Common myeloid progenitor, CD34-positive (primary cell): Measurements from ENCODE around the gene C2orf81. TPM values are rescaled to one million over a fixed set of nuclear protein-coding genes. Genes with fewer than 3 reads are reported as not detected.
"Not testable (repeated sequence)": the region's sequence is repeated elsewhere in the genome, so short reads cannot be mapped to it uniquely, and the experiment has no call there.

Experiments
- CTCF ChIA-PET: fragments of 350-600 bp; sonication (Branson Sonifier 250); formaldehyde crosslinking; loops from one replicate; lab custom pipeline; 2021; ENCODE audit warnings: antibody characterized with exemption; lab: Charles Lee
- POLR2A ChIA-PET: fragments of 350-600 bp; sonication (Branson Sonifier 250); formaldehyde crosslinking; loops from one replicate; lab custom pipeline; 2021; ENCODE audit warnings: antibody characterized with exemption; lab: Charles Lee
- DNase-seq, 3 donors: peaks; one replicate each; pipeline versions ENCODE4 v3.0.0 to v3.0.0-alpha.2; 2013
- H3K27ac ChIP-seq, 2 experiments: 1 replicate in 1 of 2; 2 replicates in 1 of 2; pipeline ENCODE4 v1.7.0; 2013; ENCODE audit warnings: inconsistent platforms in 2 of 2, low read length in 2 of 2, mild to moderate bottlenecking in 2 of 2, low read depth in 1 of 2, moderate library complexity in 1 of 2; ENCODE audit not compliant: severe bottlenecking in 2 of 2, insufficient read depth in 1 of 2, poor library complexity in 1 of 2
- H3K27me3 ChIP-seq, 5 experiments: replicated peaks in 2 of 5; 1 replicate in 3 of 5; 2 replicates in 2 of 5; pipeline versions ENCODE4 v1.6.1 to v1.7.0; 2013; ENCODE audit warnings: low read length in 4 of 5, mild to moderate bottlenecking in 2 of 5, moderate library complexity in 2 of 5, inconsistent platforms in 1 of 5; ENCODE audit not compliant: insufficient read depth in 5 of 5, control insufficient read depth in 4 of 5
- H3K36me3 ChIP-seq, 4 experiments: 1 replicate in 2 of 4; 2 replicates in 2 of 4; pipeline versions ENCODE4 v1.6.1 to v1.7.0; 2013; ENCODE audit warnings: low read length in 3 of 4, control low read depth in 1 of 4, mild to moderate bottlenecking in 1 of 4; ENCODE audit not compliant: control insufficient read depth in 4 of 4, insufficient read depth in 4 of 4
- H3K4me1 ChIP-seq, 4 experiments: 1 replicate in 3 of 4; 2 replicates in 1 of 4; pipeline versions ENCODE4 v1.6.1 to v1.7.1; 2013; ENCODE audit warnings: low read length in 3 of 4, mild to moderate bottlenecking in 3 of 4, control low read depth in 1 of 4, inconsistent platforms in 1 of 4, moderate library complexity in 1 of 4; ENCODE audit not compliant: control insufficient read depth in 4 of 4, insufficient read depth in 4 of 4; ENCODE audit errors: control extremely low read depth in 1 of 4
- H3K4me3 ChIP-seq, 7 experiments: 1 replicate in 4 of 7; 2 replicates in 3 of 7; pipeline versions ENCODE4 v1.5.1 to v1.7.0; 2013; ENCODE audit warnings: mild to moderate bottlenecking in 7 of 7, low read length in 6 of 7, moderate library complexity in 6 of 7, inconsistent platforms in 2 of 7, low read depth in 2 of 7, control low read depth in 1 of 7; ENCODE audit not compliant: insufficient read depth in 4 of 7, control insufficient read depth in 1 of 7; ENCODE audit errors: extremely low read depth in 1 of 7
- H3K9me3 ChIP-seq, 5 experiments: 1 replicate in 4 of 5; 2 replicates in 1 of 5; pipeline versions ENCODE4 v1.6.1 to v1.7.1; 2013; ENCODE audit warnings: low read length in 4 of 5, mild to moderate bottlenecking in 2 of 5, inconsistent platforms in 1 of 5, low read depth in 1 of 5, moderate library complexity in 1 of 5; ENCODE audit not compliant: control insufficient read depth in 4 of 5, insufficient read depth in 2 of 5; ENCODE audit errors: control extremely low read depth in 1 of 5
- WGBS: methylation state at CpG from one replicate; pipeline ENCODE4 v1.1.5; 2013; ENCODE audit not compliant: insufficient coverage; 5-methylcytosine and 5-hydroxymethylcytosine counted together
- polyA plus RNA-seq: library from polyadenylated mRNA; unstranded; fragments of 120-200 nt; gene quantifications from one replicate; pipeline ENCODE4 v1.2.1, GENCODE V29; 2013

The C2orf81 gene
- 3.1 TPM for polyA plus RNA-seq

DNA sequence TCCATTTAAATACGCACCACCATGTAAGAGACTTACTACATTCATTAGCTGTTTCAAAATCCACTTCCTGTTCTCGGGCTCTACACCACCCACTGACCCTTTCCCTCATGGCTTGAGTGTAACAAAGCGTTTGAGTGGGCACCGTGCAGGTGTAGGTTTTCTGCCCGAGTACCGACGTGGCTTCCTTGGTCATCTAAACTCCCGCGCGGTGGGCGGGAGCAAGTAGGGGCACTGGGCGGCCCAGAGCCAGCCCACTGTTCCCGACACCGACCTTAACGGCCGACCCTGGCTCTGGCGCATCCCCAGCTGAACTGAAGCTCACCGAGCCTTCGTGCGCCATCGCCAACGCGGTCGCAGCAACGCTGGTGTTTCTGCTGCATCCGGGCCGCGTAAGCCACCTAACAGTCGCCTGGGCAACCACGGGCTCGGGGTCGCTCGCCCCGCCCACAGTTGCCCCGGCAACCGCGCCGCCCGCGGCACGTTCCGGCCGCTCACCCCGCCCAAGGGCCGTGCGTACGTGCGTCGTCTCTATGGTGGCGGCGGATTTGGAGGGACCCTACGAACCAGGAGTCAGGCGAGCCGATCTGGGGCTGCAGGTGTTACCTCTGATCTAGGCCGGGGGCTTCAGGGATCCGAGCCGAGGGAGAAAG lies at the start of gene C2orf81, which contains the start of gene WDR54:
C2orf81 (minus strand) TSS at position 399 of the 650 bp plus-strand sequence; CDS start at position 340, 59 bp downstream.
WDR54 (plus strand) TSS at position 510 of the 650 bp plus-strand sequence. CDS start 424 bp downstream, outside the sequence.
- no peaks in the 10 kb centered on the region for H3K9me3 ChIP-seq
- peak; percentile 88 to 94 (median 93) for DNase-seq
- peak within 1 kb of the TSS; percentile 80 for H3K27ac ChIP-seq
- H3K27me3 ChIP-seq = no peaks in the 10 kb centered on the region
- ChIA-PET CTCF (interaction anchor here (0.7 to 1.3 kb wide), 7 partner anchors 11 to 110 kb away, joined by 3 to 4 read pairs (median 3); partner anchors contain the start of gene INO80B), POLR2A (interaction anchor here (0.6 to 1.7 kb wide), 3 partner anchors 37 to 1205 kb away, joined by 3 to 6 read pairs (median 4); partner anchors contain the start of gene WBP1)
- H3K36me3 ChIP-seq = peaks cover 0 to 19% (median 9%) of the 10 kb centered on the region in 4 experiments
- H3K4me3 ChIP-seq = peak within 1 kb of the TSS; percentile 47 to 92 (median 77)
- 0% methylated on average over 50 of the region's 57 CpGs for whole genome bisulfite sequencing
- peaks cover 0 to 19% (median 13%) of the 10 kb centered on the region in 4 experiments for H3K4me1 ChIP-seq

DNA sequence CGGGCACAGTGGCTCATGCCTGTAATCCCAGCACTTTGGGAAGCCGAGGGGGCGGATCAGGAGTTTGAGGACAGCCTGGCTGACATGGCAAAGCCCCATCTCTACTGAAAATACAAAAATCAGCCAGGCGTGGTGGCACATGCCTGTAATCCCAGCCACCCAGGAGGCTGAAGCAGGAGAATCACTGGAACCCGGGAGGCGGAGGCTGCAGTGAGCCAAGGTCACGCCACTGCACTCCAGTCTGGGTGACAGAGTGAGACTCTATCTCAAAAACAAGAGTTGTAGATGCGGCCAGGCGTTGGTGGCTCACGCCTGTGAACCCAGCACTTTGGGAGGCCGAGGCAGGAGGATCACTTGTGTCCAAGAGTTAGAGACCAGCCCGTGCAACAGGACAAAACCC lies 49.3 kb upstream of the C2orf81 start:
- CTCF ChIA-PET = interaction anchor here (1.5 kb wide), 1 partner anchor 62 kb away, joined by 5 read pairs; no protein-coding TSS in a partner anchor
- Histone ChIP-seq H3K4me1 (peaks cover 12 to 34% (median 25%) of the 10 kb centered on the region in 4 experiments), H3K27ac (peak overlapping the region in 1 of 2 experiments; percentile 84), H3K36me3 (peaks cover 0 to 16% (median 15%) of the 10 kb centered on the region in 4 experiments)
- H3K4me3 ChIP-seq, DNase-seq, H3K9me3 ChIP-seq, H3K27me3 ChIP-seq: not testable (repeated sequence)
- POLR2A ChIA-PET = interaction anchor here (2.9 kb wide), 1 partner anchor 12 kb away, joined by 12 read pairs; the partner anchor contains the start of gene WBP1
- 99% methylated on average over 9 of the region's 12 CpGs for WGBS

DNA sequence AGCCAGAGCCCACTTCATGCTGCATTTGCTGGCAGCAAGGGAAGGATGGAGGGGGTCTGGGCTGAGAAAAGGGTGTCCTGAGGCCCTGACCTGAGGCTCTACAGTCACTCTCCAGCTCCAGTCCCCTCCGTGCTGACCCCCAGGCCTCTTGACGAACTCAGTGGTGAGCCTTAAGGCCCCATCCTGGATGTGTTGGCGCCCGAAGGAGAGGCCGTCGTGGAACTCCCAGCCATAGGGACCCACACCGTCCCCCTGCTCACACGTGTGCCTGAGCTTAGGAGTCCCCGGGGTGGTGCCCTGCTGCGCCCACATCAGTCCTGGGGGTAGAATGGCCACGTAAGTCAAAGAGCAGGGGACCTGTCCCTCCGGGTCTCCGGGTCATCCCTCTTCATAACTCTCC lies 43.0 kb upstream of the C2orf81 start:
- H3K4me1 ChIP-seq = peaks cover 5 to 16% (median 14%) of the 10 kb centered on the region in 4 experiments
- H3K27me3 ChIP-seq = no peaks in the 10 kb centered on the region

DNA sequence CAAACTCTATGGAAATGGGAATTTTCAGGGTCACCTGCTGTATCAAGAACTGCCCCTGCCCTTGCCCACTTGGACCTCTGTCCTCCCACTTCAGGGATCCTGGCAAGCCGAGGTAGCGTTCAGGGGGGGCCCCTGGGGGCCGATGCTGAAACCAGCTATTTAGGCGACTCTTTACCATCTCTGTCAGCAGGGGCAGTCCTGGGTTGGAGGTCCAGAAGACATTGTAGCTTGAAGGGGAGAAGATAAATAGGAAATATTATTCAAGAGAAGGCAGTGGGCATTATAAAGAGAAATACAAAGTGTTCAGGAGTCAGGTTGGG lies 41.3 kb upstream of the C2orf81 start:
- CTCF ChIA-PET = interaction anchor here (1.0 kb wide), 1 partner anchor 73 kb away, joined by 3 read pairs; no protein-coding TSS in a partner anchor
- peaks cover 5 to 27% (median 20%) of the 10 kb centered on the region in 4 experiments for H3K4me1 ChIP-seq
- WGBS = no CpG with 5 or more reads among the region's 4 CpGs
- no peaks in the 10 kb centered on the region for H3K9me3 ChIP-seq
- H3K36me3 ChIP-seq = peaks cover 4 to 27% (median 19%) of the 10 kb centered on the region in 4 experiments
- DNase-seq = no peak
- H3K27me3 ChIP-seq = no peaks in the 10 kb centered on the region
- no peak overlapping the region for H3K4me3 ChIP-seq
- H3K27ac ChIP-seq = no peak overlapping the region
- POLR2A ChIA-PET = no interaction called here

More for the DNA sequence above, 43.0 kb upstream of the C2orf81 start:
- no peak for DNase-seq
- WGBS = 13% methylated on average over 12 of the region's 13 CpGs
- POLR2A ChIA-PET = no interaction called here
- H3K27ac ChIP-seq = peak overlapping the region; percentile 33 to 80
- peak overlapping the region; percentile 65 to 85 (median 79) for H3K4me3 ChIP-seq
- CTCF ChIA-PET = interaction anchor here (0.6 to 2.3 kb wide), 8 partner anchors 10 to 125 kb away, joined by 3 to 7 read pairs (median 3); partner anchors contain the start of gene INO80B
- H3K9me3 ChIP-seq = no peaks in the 10 kb centered on the region
- H3K36me3 ChIP-seq = peaks cover 4 to 27% (median 19%) of the 10 kb centered on the region in 4 experiments

DNA sequence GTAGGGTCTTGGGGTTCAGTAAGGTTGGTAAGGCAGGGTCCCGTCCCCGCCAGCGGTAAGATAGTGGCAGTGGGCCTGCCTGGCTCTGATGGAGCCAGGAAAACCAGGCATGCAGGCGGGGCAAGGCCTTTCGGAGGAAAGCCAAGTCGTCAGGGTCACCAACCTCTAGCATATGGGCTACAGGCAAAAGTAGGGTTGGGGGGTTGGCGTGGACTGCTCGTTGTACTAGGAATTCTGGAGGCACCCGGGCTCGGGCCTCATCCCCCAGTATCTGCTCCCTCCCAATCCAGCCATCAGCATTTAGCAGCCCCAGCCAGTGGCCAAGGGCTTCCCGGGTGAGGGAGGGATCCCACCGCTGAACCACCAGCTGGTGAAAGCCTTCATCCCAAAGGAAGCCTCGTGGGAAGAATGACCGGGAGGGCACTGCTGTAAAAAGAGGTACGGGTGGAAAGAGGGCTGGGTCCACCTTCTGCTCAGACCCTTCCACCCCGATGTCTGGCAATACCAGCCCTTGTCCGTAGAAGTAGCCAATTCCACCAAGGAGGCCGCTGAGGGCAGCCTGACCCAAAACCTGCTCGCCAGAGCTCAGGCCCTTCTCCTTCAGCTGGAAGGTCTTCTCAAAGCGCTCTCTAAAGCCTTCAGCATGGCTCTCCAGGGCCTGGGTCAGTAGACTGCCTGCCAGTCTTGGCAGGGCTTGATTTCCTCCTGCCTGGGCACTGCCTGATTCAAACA lies 40.8 kb upstream of the C2orf81 start:
- CTCF ChIA-PET = interaction anchor here (1.0 to 8.2 kb wide), 6 partner anchors 19 to 73 kb away, joined by 3 to 59 read pairs (median 4); partner anchors contain the start of genes CCDC142 and TTC31
- Histone ChIP-seq H3K4me3 (no peak overlapping the region), H3K36me3 (peaks cover 4 to 27% (median 19%) of the 10 kb centered on the region in 4 experiments), H3K27me3 (no peaks in the 10 kb centered on the region), H3K4me1 (peaks cover 5 to 32% (median 20%) of the 10 kb centered on the region in 4 experiments), H3K9me3 (no peaks in the 10 kb centered on the region), H3K27ac (no peak overlapping the region)
- 97% methylated on average over 16 of the region's 20 CpGs for WGBS
- no peak for DNase-seq
- POLR2A ChIA-PET = no interaction called here

DNA sequence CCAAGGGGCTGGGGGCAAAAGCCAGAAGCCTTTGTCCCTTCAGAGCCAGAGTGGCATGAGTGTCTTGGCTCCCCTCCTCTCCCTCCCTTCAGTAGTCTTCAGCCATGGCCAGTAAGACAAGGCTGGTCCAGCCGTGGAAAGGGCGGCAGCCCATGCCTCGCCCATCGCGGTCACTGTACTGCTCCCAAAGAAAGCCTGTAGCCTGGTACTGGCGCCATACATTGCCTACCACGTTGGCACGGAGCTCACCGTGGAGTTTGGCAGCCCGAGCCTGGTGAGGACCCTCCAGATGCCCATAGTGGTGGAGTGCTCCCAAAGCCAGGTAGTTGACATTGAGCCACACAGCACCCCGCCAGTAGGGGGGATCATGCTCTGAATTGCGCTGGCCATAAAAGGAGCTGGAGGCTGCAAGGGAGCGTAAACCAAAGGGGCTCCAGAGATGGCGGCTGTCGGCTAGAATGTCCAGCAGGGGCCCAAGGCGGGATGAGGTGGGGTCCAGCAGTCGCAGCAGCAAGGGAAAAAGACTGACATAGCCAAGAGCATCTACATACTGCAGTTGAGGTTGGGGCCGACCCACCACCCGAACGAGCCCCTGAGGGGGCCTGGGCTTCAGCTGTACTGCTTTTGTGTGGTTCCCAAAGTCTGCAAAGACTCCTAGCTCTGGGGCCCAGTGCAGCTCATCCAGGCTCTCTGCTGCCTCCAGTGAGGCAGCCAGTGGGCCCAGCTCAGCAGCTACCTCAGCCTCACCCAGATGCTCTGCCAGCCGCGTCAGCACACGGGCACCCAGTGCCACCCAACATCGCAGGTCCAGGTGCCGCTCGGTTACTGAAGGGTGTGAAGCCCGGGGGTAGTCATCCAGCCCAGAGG lies 40.0 kb upstream of the C2orf81 start:
- Histone ChIP-seq H3K36me3 (peaks cover 4 to 27% (median 19%) of the 10 kb centered on the region in 4 experiments), H3K27ac (no peak overlapping the region), H3K27me3 (no peaks in the 10 kb centered on the region), H3K9me3 (no peaks in the 10 kb centered on the region), H3K4me1 (peaks cover 11 to 40% (median 28%) of the 10 kb centered on the region in 4 experiments), H3K4me3 (no peak overlapping the region)
- ChIA-PET POLR2A (no interaction called here), CTCF (interaction anchor here (1.0 to 8.2 kb wide), 6 partner anchors 20 to 73 kb away, joined by 3 to 59 read pairs (median 4); partner anchors contain the start of genes CCDC142 and TTC31)
- DNase-seq = peak in 2 of 3 donors; percentile 48 to 49
- 95% methylated on average over 24 of the region's 27 CpGs for WGBS
